ENCODE measurements around the gene SERPINA6.
"Not testable (repeated sequence)": the region's sequence is repeated elsewhere in the genome, so short reads cannot be mapped to it uniquely, and the experiment has no call there.

Gene SERPINA6

GRCh38 chr14:94322648-94323570 lies at the start of gene SERPINA6:
Gene SERPINA6 (minus strand): TSS chr14:94323336. CDS start chr14:94314648, 8,688 bp downstream.
- no peak for DNase-seq (ENCODE audit: low read depth in 2 of 3, low spot score in 1 of 3)

- DNase-seq (ENCODE audit: low read depth in 2 of 3, low spot score in 1 of 3): no peak
These were observed 49.0 kb upstream of the SERPINA6 start for GRCh38 chr14:94372021-94372605.

GRCh38 chr14:94370524-94370910 lies 47.4 kb upstream of the SERPINA6 start:
- DNase-seq (ENCODE audit: low read depth in 2 of 3, low spot score in 1 of 3): no peak

- DNase-seq (ENCODE audit: low read depth in 2 of 3, low spot score in 1 of 3): not testable (repeated sequence)
These were observed 46.8 kb upstream of the SERPINA6 start for GRCh38 chr14:94369766-94370523.

- DNase-seq (ENCODE audit: low read depth in 2 of 3, low spot score in 1 of 3): no peak
These were observed 45.8 kb upstream of the SERPINA6 start for GRCh38 chr14:94368956-94369355.

- DNase-seq (ENCODE audit: low read depth in 2 of 3, low spot score in 1 of 3): no peak
These were observed 45.1 kb upstream of the SERPINA6 start for GRCh38 chr14:94368243-94368590.

GRCh38 chr14:94367347-94368242 lies 44.5 kb upstream of the SERPINA6 start:
- DNase-seq (ENCODE audit: low read depth in 2 of 3, low spot score in 1 of 3): no peak

GRCh38 chr14:94366146-94366915 lies 43.2 kb upstream of the SERPINA6 start, which contains the start of gene SERPINA2:
Gene SERPINA2 (minus strand): TSS chr14:94366698.
- no peak for DNase-seq (ENCODE audit: low read depth in 2 of 3, low spot score in 1 of 3)

GRCh38 chr14:94365624-94366023 lies 42.5 kb upstream of the SERPINA6 start:
- DNase-seq (ENCODE audit: low read depth in 2 of 3, low spot score in 1 of 3): no peak

- DNase-seq (ENCODE audit: low read depth in 2 of 3, low spot score in 1 of 3): no peak
These were observed 41.8 kb upstream of the SERPINA6 start for GRCh38 chr14:94364964-94365363.

GRCh38 chr14:94364037-94364436 lies 40.9 kb upstream of the SERPINA6 start:
- DNase-seq (ENCODE audit: low read depth in 2 of 3, low spot score in 1 of 3): no peak

GRCh38 chr14:94363151-94363624 lies 40.1 kb upstream of the SERPINA6 start:
- no peak for DNase-seq (ENCODE audit: low read depth in 2 of 3, low spot score in 1 of 3)

GRCh38 chr14:94362614-94363133 lies 39.5 kb upstream of the SERPINA6 start:
- DNase-seq (ENCODE audit: low read depth in 2 of 3, low spot score in 1 of 3): no peak

GRCh38 chr14:94361682-94362081 lies 38.5 kb upstream of the SERPINA6 start:
- no peak for DNase-seq (ENCODE audit: low read depth in 2 of 3, low spot score in 1 of 3)

- no peak for DNase-seq (ENCODE audit: low read depth in 2 of 3, low spot score in 1 of 3)
These were observed 37.9 kb upstream of the SERPINA6 start for GRCh38 chr14:94360945-94361565.

GRCh38 chr14:94357166-94357565 lies 34.0 kb upstream of the SERPINA6 start:
- no peak for DNase-seq (ENCODE audit: low read depth in 2 of 3, low spot score in 1 of 3)

GRCh38 chr14:94356379-94357056 lies 33.4 kb upstream of the SERPINA6 start:
- DNase-seq (ENCODE audit: low read depth in 2 of 3, low spot score in 1 of 3): no peak

GRCh38 chr14:94355191-94355794 lies 32.2 kb upstream of the SERPINA6 start:
- DNase-seq (ENCODE audit: low read depth in 2 of 3, low spot score in 1 of 3): no peak

Data from stimulated activated CD4-positive, alpha-beta T cell treated with anti-CD3 and anti-CD28 coated beads, Interleukin-12 subunit alpha, Interleukin-12 subunit beta, amount 100 ng/mL, for 48 hours (primary cell).